OCI-LY7 (cell line): ENCODE results near the gene DTX4. TPM values are rescaled to one million over a fixed set of nuclear protein-coding genes. Genes with fewer than 3 reads are reported as not detected.

ENCODE experiments used
- BruUV-seq: library from RNA; stranded (reverse); fragments of 400-500 nt; replicated peaks from 2 replicates; lab custom pipeline; 2021; lab: Mats Ljungman, UMichigan
- CTCF ChIA-PET: fragments of 300-600 bp; sonication (Branson Sonifier 250); formaldehyde crosslinking; loops from one replicate; lab custom pipeline; 2022; ENCODE audit warnings: antibody characterized with exemption; ENCODE audit not compliant: unreplicated experiment; lab: Charles Lee
- POLR2A ChIA-PET: fragments of 300-600 bp; sonication (Branson Sonifier 250); formaldehyde crosslinking; loops from one replicate; lab custom pipeline; 2022; ENCODE audit warnings: antibody characterized with exemption; lab: Charles Lee
- DNase-seq: peaks from one replicate; pipeline ENCODE4 v3.0.0-alpha.2; 2015; ENCODE audit warnings: low spot score
- H2AFZ ChIP-seq: fragments of 200-600 bp; sonication (generic), shearing (Covaris generic); 2 replicates; pipeline ENCODE4 v1.6.1; 2014; ENCODE audit warnings: mild to moderate bottlenecking, antibody characterized with exemption, low read length, moderate library complexity
- H3K27ac ChIP-seq: fragments of 200-600 bp; sonication (generic); 2 replicates; pipeline ENCODE4 v1.5.1; 2014; ENCODE audit warnings: mixed run types, low read depth, mild to moderate bottlenecking, moderate library complexity, low read length, inconsistent platforms; ENCODE audit not compliant: poor library complexity, severe bottlenecking
- H3K36me3 ChIP-seq: fragments of 200-600 bp; sonication (generic); 2 replicates; pipeline ENCODE4 v1.6.1; 2014; ENCODE audit warnings: mild to moderate bottlenecking, antibody characterized with exemption, low read length, moderate library complexity, mixed read lengths; ENCODE audit not compliant: insufficient read depth
- H3K4me1 ChIP-seq: fragments of 200-600 bp; sonication (generic); 2 replicates; pipeline ENCODE4 v1.5.1; 2014; ENCODE audit warnings: mild to moderate bottlenecking, low read length; ENCODE audit not compliant: insufficient read depth, poor library complexity, severe bottlenecking
- H3K4me2 ChIP-seq: fragments of 200-600 bp; sonication (generic); 2 replicates; pipeline ENCODE4 v1.6.1; 2014; ENCODE audit warnings: mild to moderate bottlenecking, low read length
- H3K4me3 ChIP-seq: fragments of 200-600 bp; sonication (generic); 2 replicates; pipeline ENCODE4 v1.5.1; 2014; ENCODE audit warnings: mild to moderate bottlenecking, low read depth, low read length; ENCODE audit not compliant: poor library complexity, severe bottlenecking
- H3K79me2 ChIP-seq: fragments of 200-600 bp; sonication (generic); 2 replicates; pipeline ENCODE4 v1.6.1; 2016; ENCODE audit warnings: low read depth, mild to moderate bottlenecking, low read length, moderate library complexity, mixed read lengths; ENCODE audit not compliant: insufficient read depth
- H3K9me2 ChIP-seq: fragments of 200-600 bp; sonication (generic); 2 replicates; pipeline ENCODE4 v1.6.1; 2016; ENCODE audit warnings: mild to moderate bottlenecking, low read length, mixed read lengths; ENCODE audit not compliant: insufficient read depth
- H3K9me3 ChIP-seq: fragments of 200-600 bp; sonication (generic); 2 replicates; pipeline ENCODE4 v1.6.1; 2014; ENCODE audit warnings: mild to moderate bottlenecking, mixed run types, low read length, mixed read lengths
- H4K20me1 ChIP-seq: fragments of 200-600 bp; sonication (generic); 2 replicates; pipeline ENCODE4 v1.6.1; 2014; ENCODE audit warnings: mild to moderate bottlenecking, antibody characterized with exemption, low read length, moderate library complexity, mixed read lengths; ENCODE audit not compliant: insufficient read depth
- EZH2phosphoT487 ChIP-seq: fragments of 200-600 bp; sonication (generic); IDR thresholded peaks from 2 replicates; pipeline ENCODE4 v1.6.1; 2018; ENCODE audit warnings: low read depth, borderline replicate concordance, mild to moderate bottlenecking, mixed run types, antibody characterized with exemption, low read length, moderate library complexity, mixed read lengths
- intact Hi-C: fragments of 100-400 bp; cut with micrococcal nuclease; formaldehyde crosslinking; loops from one replicate; pipeline ENCODE4 v1.10.0; 2022; ENCODE audit not compliant: unreplicated experiment
- total RNA-seq, 2 experiments: library from RNA; depleted of rRNA in 1 of 2; stranded (reverse); fragments of >200 nt in 1 of 2; shearing (Covaris generic) in 1 of 2; gene quantifications; 2 replicates each; pipeline ENCODE4 v1.2.3, GENCODE V29; 2014 to 2022
- TF ChIP-seq, protein P1 (sequence below): fragments of 200-600 bp; sonication (generic); conservative IDR thresholded peaks from 2 replicates; pipeline ENCODE4 v1.5.1; 2014; ENCODE audit warnings: mild to moderate bottlenecking, antibody characterized with exemption, low read length, moderate library complexity, mixed read lengths

Gene DTX4
- total RNA-seq, 2 experiments from 2014 or later = 1.4 to 9.9 TPM

GRCh38 chr11:59195586-59195985 is 23.7 kb downstream of the DTX4 start:
- Histone ChIP-seq H3K79me2 (no peaks in the 10 kb centered on the region), H3K4me2 (no peak overlapping the region), H3K36me3 (no peaks in the 10 kb centered on the region), H3K4me1 (peaks cover 9% of the 10 kb centered on the region), H3K9me2 (no peaks in the 10 kb centered on the region), H3K4me3 (no peak overlapping the region), H2AFZ (no peak overlapping the region), H3K27ac (no peak overlapping the region), H3K9me3 (no peaks in the 10 kb centered on the region), H4K20me1 (no peaks in the 10 kb centered on the region)
- intact Hi-C loops = no loop called here
- BruUV-seq = no TSS peak
- ChIA-PET CTCF (no interaction called here), POLR2A (no interaction called here)
- TF ChIP-seq EZH2phosphoT487 = no peak
- TF ChIP-seq, protein P1, sequence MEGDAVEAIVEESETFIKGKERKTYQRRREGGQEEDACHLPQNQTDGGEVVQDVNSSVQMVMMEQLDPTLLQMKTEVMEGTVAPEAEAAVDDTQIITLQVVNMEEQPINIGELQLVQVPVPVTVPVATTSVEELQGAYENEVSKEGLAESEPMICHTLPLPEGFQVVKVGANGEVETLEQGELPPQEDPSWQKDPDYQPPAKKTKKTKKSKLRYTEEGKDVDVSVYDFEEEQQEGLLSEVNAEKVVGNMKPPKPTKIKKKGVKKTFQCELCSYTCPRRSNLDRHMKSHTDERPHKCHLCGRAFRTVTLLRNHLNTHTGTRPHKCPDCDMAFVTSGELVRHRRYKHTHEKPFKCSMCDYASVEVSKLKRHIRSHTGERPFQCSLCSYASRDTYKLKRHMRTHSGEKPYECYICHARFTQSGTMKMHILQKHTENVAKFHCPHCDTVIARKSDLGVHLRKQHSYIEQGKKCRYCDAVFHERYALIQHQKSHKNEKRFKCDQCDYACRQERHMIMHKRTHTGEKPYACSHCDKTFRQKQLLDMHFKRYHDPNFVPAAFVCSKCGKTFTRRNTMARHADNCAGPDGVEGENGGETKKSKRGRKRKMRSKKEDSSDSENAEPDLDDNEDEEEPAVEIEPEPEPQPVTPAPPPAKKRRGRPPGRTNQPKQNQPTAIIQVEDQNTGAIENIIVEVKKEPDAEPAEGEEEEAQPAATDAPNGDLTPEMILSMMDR = no peak
- no peak for DNase-seq

DNA sequence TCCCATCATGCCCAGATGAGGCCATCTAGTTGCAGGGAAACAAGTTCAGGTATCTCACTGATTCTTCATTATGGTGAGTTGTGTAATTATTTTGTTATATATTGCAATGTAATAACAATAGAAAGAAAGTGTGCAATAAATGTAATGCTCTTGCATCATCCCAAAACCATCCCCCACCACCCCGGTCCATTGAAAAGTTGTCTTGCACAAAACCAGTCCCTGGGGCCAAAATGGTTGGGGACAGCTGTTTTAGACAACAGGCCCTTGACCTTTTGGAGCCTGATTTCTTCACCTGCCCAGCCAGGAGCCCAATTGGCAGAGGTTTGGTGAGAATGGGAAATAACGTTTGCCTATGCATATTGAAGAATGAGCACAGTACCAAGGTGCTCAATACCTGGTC is 24.8 kb downstream of the DTX4 start:
- BruUV-seq = no TSS peak
- no peaks in the 10 kb centered on the region for H3K9me3 ChIP-seq
- ChIA-PET POLR2A (no interaction called here), CTCF (no interaction called here)
- intact Hi-C loops = no loop called here
- H3K36me3 ChIP-seq = no peaks in the 10 kb centered on the region
- H3K9me2 ChIP-seq = no peaks in the 10 kb centered on the region
- no peak overlapping the region for H3K4me3 ChIP-seq
- no peaks in the 10 kb centered on the region for H3K79me2 ChIP-seq
- no peak overlapping the region for H3K27ac ChIP-seq
- TF ChIP-seq, protein P1 = no peak
- no peak for TF ChIP-seq EZH2phosphoT487
- no peak overlapping the region for H2AFZ ChIP-seq
- DNase-seq = no peak
- H3K4me2 ChIP-seq = no peak overlapping the region
- no peaks in the 10 kb centered on the region for H4K20me1 ChIP-seq
- H3K4me1 ChIP-seq = peaks cover 5% of the 10 kb centered on the region

DNA sequence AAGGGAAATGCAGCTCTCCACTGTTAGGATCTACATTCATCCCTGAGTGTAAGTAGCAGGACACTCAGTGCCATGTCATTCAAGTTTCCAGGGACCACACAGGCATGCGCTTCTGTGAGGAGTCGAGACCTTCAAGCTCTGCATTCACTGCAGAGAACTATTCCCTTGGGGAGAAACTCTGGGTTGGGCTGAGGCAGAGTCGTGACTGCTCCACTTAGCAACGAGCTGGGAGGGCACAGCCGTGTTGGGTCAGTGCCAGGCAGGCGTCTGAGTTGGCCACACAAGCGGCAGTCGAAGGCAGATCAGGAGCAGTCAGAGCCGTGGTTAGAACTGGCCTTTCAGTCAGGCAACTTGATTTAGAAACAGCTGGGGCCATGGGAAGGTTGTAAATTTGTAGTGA is 26.1 kb downstream of the DTX4 start:
- no peak overlapping the region for H3K4me2 ChIP-seq
- peaks cover 5% of the 10 kb centered on the region for H3K4me1 ChIP-seq

More for the DNA sequence above, 26.1 kb downstream of the DTX4 start:
- intact Hi-C loops = no loop called here
- no TSS peak for BruUV-seq
- Histone ChIP-seq H3K36me3 (no peaks in the 10 kb centered on the region), H3K27ac (no peak overlapping the region), H3K9me3 (no peaks in the 10 kb centered on the region), H3K4me3 (no peak overlapping the region), H3K9me2 (no peaks in the 10 kb centered on the region), H3K79me2 (no peaks in the 10 kb centered on the region), H4K20me1 (no peaks in the 10 kb centered on the region), H2AFZ (no peak overlapping the region)
- DNase-seq = no peak
- POLR2A ChIA-PET = no interaction called here
- TF ChIP-seq, protein P1 = no peak
- TF ChIP-seq EZH2phosphoT487 = no peak
- CTCF ChIA-PET = interaction anchor here (1.0 kb wide), 1 partner anchor 13 kb away, joined by 3 read pairs; no protein-coding TSS in a partner anchor
